NCI-H2171 treated with DMSO at 0.1 percent for 48 hours (cell line): Measurements from ENCODE around the gene FES.
"Not testable (repeated sequence)": the region's sequence is repeated elsewhere in the genome, so short reads cannot be mapped to it uniquely, and the experiment has no call there.

Experiments
- DNase-seq: peaks from one replicate; lab custom pipeline; 2025; lab: John Stamatoyannopoulos, UW

The FES gene

GRCh38 chr15:90862487-90862886 lies 21.8 kb upstream of the FES start:
- no peak for DNase-seq

GRCh38 chr15:90862964-90863778 lies 21.1 kb upstream of the FES start:
- DNase-seq = no peak

GRCh38 chr15:90863987-90864386 lies 20.3 kb upstream of the FES start:
- DNase-seq = no peak

GRCh38 chr15:90864507-90864906 lies 19.8 kb upstream of the FES start:
- DNase-seq = no peak

- no peak for DNase-seq
Measured at GRCh38 chr15:90865702-90866101, 18.6 kb upstream of the FES start.

- no peak for DNase-seq
Measured at GRCh38 chr15:90866161-90866715, 18.1 kb upstream of the FES start.

- no peak for DNase-seq
Measured at GRCh38 chr15:90866800-90867199, 17.5 kb upstream of the FES start.

- no peak for DNase-seq
Measured at GRCh38 chr15:90868261-90868689, 16.0 kb upstream of the FES start, which contains the start of gene FURIN. TSS of gene FURIN (plus strand) at chr15:90868588. CDS start at chr15:90875741, 7,153 bp downstream.

GRCh38 chr15:90869140-90869541 lies 15.2 kb upstream of the FES start:
- no peak for DNase-seq

- peak; percentile 49 for DNase-seq
Measured at GRCh38 chr15:90869601-90870353, 14.5 kb upstream of the FES start.

- DNase-seq = no peak
Measured at GRCh38 chr15:90870354-90871138, 13.8 kb upstream of the FES start.

GRCh38 chr15:90871139-90871715 lies 13.1 kb upstream of the FES start:
- no peak for DNase-seq

GRCh38 chr15:90871716-90872485 lies 12.4 kb upstream of the FES start:
- no peak for DNase-seq

GRCh38 chr15:90872486-90873184 lies 11.7 kb upstream of the FES start:
- DNase-seq = no peak

GRCh38 chr15:90873488-90873997 lies 10.8 kb upstream of the FES start:
- no peak for DNase-seq

- DNase-seq = peak; percentile 35
Measured at GRCh38 chr15:90873998-90874605, 10.2 kb upstream of the FES start.

GRCh38 chr15:90874986-90875385 lies 9.3 kb upstream of the FES start:
- not testable (repeated sequence) for DNase-seq

- DNase-seq = no peak
Measured at GRCh38 chr15:90875549-90875981, 8.7 kb upstream of the FES start.

GRCh38 chr15:90876046-90876445 lies 8.3 kb upstream of the FES start:
- DNase-seq = no peak
